Muscle layer of colon (tissue), 2 donors: ENCODE measurements around the gene EGR4.

Experiments used
- H3K27ac ChIP-seq: one replicate; pipeline ENCODE4 v1.7.0; 2013; ENCODE audit warnings: low read depth, mild to moderate bottlenecking, low read length, moderate library complexity
- H3K27me3 ChIP-seq, 2 donors: one replicate each; pipeline ENCODE4 v1.7.0; 2013; ENCODE audit warnings: low read length in 2 of 2, mild to moderate bottlenecking in 2 of 2; ENCODE audit not compliant: insufficient read depth in 2 of 2, control insufficient read depth in 1 of 2
- H3K36me3 ChIP-seq: one replicate; pipeline ENCODE4 v1.7.0; 2013; ENCODE audit warnings: mild to moderate bottlenecking, low read length; ENCODE audit not compliant: insufficient read depth
- H3K4me1 ChIP-seq: one replicate; pipeline ENCODE4 v1.7.0; 2013; ENCODE audit warnings: mild to moderate bottlenecking, low read length; ENCODE audit not compliant: insufficient read depth
- H3K4me3 ChIP-seq, 2 donors: one replicate each; pipeline ENCODE4 v1.7.0; 2013; ENCODE audit warnings: low read length in 2 of 2, low read depth in 1 of 2, mild to moderate bottlenecking in 1 of 2, moderate library complexity in 1 of 2
- H3K9ac ChIP-seq: one replicate; pipeline ENCODE4 v1.7.0; 2013; ENCODE audit warnings: low read length
- H3K9me3 ChIP-seq: one replicate; pipeline ENCODE4 v1.7.0; 2013; ENCODE audit warnings: mild to moderate bottlenecking, low read length
- donor health status: abdominal sarcoma.
- donor health status: Adenocarcinoma of cecum.

Gene EGR4

GRCh38 chr2:73260338-73260984 is 32.9 kb downstream of the EGR4 start:
- H3K4me1 ChIP-seq: no peaks in the 10 kb centered on the region
- no peak overlapping the region for H3K9ac ChIP-seq
- no peaks in the 10 kb centered on the region for H3K9me3 ChIP-seq
- no peaks in the 10 kb centered on the region for H3K27me3 ChIP-seq
- no peak overlapping the region for H3K4me3 ChIP-seq
- no peaks in the 10 kb centered on the region for H3K36me3 ChIP-seq
- H3K27ac ChIP-seq: no peak overlapping the region

GRCh38 chr2:73259704-73260337 is 33.5 kb downstream of the EGR4 start:
- Histone ChIP-seq H3K4me3 (no peak overlapping the region), H3K27ac (no peak overlapping the region), H3K36me3 (no peaks in the 10 kb centered on the region), H3K9ac (no peak overlapping the region), H3K27me3 (no peaks in the 10 kb centered on the region), H3K9me3 (no peaks in the 10 kb centered on the region), H3K4me1 (no peaks in the 10 kb centered on the region)

GRCh38 chr2:73259276-73259675 is 34.1 kb downstream of the EGR4 start:
- H3K27me3 ChIP-seq: no peaks in the 10 kb centered on the region
- H3K4me3 ChIP-seq: no peak overlapping the region
- no peaks in the 10 kb centered on the region for H3K36me3 ChIP-seq
- H3K4me1 ChIP-seq: no peaks in the 10 kb centered on the region
- H3K27ac ChIP-seq: no peak overlapping the region
- no peaks in the 10 kb centered on the region for H3K9me3 ChIP-seq
- no peak overlapping the region for H3K9ac ChIP-seq

GRCh38 chr2:73258913-73259215 is 34.5 kb downstream of the EGR4 start:
- no peaks in the 10 kb centered on the region for H3K36me3 ChIP-seq
- H3K9ac ChIP-seq: no peak overlapping the region
- no peaks in the 10 kb centered on the region for H3K27me3 ChIP-seq
- H3K27ac ChIP-seq: no peak overlapping the region
- H3K4me3 ChIP-seq: no peak overlapping the region
- H3K9me3 ChIP-seq: no peaks in the 10 kb centered on the region
- no peaks in the 10 kb centered on the region for H3K4me1 ChIP-seq

- Histone ChIP-seq H3K9me3 (no peaks in the 10 kb centered on the region), H3K27ac (no peak overlapping the region), H3K4me3 (no peak overlapping the region), H3K9ac (no peak overlapping the region), H3K27me3 (no peaks in the 10 kb centered on the region), H3K4me1 (no peaks in the 10 kb centered on the region), H3K36me3 (peaks cover 2% of the 10 kb centered on the region)
These were observed 35.0 kb downstream of the EGR4 start for GRCh38 chr2:73258186-73258912.

GRCh38 chr2:73257425-73258125 is 35.8 kb downstream of the EGR4 start:
- Histone ChIP-seq H3K36me3 (peaks cover 9% of the 10 kb centered on the region), H3K4me3 (no peak overlapping the region), H3K9ac (no peak overlapping the region), H3K27ac (no peak overlapping the region), H3K4me1 (no peaks in the 10 kb centered on the region), H3K9me3 (no peaks in the 10 kb centered on the region), H3K27me3 (no peaks in the 10 kb centered on the region)

GRCh38 chr2:73257021-73257420 is 36.3 kb downstream of the EGR4 start:
- Histone ChIP-seq H3K4me3 (no peak overlapping the region), H3K27me3 (no peaks in the 10 kb centered on the region), H3K27ac (no peak overlapping the region), H3K9me3 (no peaks in the 10 kb centered on the region), H3K36me3 (peaks cover 13% of the 10 kb centered on the region), H3K4me1 (no peaks in the 10 kb centered on the region), H3K9ac (no peak overlapping the region)

- no peaks in the 10 kb centered on the region for H3K4me1 ChIP-seq
- no peak overlapping the region for H3K4me3 ChIP-seq
- H3K36me3 ChIP-seq: peaks cover 16% of the 10 kb centered on the region
- H3K9ac ChIP-seq: no peak overlapping the region
- H3K27ac ChIP-seq: no peak overlapping the region
- H3K9me3 ChIP-seq: no peaks in the 10 kb centered on the region
- H3K27me3 ChIP-seq: no peaks in the 10 kb centered on the region
These were observed 36.8 kb downstream of the EGR4 start for GRCh38 chr2:73256618-73256922.

- Histone ChIP-seq H3K27me3 (no peaks in the 10 kb centered on the region), H3K4me3 (no peak overlapping the region), H3K9ac (no peak overlapping the region), H3K4me1 (no peaks in the 10 kb centered on the region), H3K9me3 (no peaks in the 10 kb centered on the region), H3K27ac (no peak overlapping the region), H3K36me3 (peaks cover 17% of the 10 kb centered on the region)
These were observed 37.3 kb downstream of the EGR4 start for GRCh38 chr2:73255907-73256617.

- Histone ChIP-seq H3K27me3 (no peaks in the 10 kb centered on the region), H3K4me1 (no peaks in the 10 kb centered on the region), H3K4me3 (no peak overlapping the region), H3K9ac (no peak overlapping the region), H3K27ac (no peak overlapping the region), H3K36me3 (peaks cover 27% of the 10 kb centered on the region), H3K9me3 (no peaks in the 10 kb centered on the region)
These were observed 38.2 kb downstream of the EGR4 start for GRCh38 chr2:73255007-73255644.
